SU-DHL-6 (cell line): ENCODE data around the gene DDAH2.

Source experiments
- EZH2phosphoT487 ChIP-seq: fragments of 200-600 bp; sonication (generic), shearing (Covaris generic); conservative IDR thresholded peaks from 2 replicates; pipeline ENCODE4 v1.6.1; 2018; ENCODE audit warnings: mild to moderate bottlenecking, antibody characterized with exemption, low read length, moderate library complexity, mixed read lengths
- TF ChIP-seq, protein P1 (sequence below): fragments of 200-600 bp; sonication (generic); IDR thresholded peaks from one replicate; pipeline ENCODE4 v1.5.1; 2017; ENCODE audit warnings: antibody characterized with exemption, mild to moderate bottlenecking, low read length, moderate library complexity; ENCODE audit not compliant: insufficient read depth, poor library complexity, severe bottlenecking

DNA sequence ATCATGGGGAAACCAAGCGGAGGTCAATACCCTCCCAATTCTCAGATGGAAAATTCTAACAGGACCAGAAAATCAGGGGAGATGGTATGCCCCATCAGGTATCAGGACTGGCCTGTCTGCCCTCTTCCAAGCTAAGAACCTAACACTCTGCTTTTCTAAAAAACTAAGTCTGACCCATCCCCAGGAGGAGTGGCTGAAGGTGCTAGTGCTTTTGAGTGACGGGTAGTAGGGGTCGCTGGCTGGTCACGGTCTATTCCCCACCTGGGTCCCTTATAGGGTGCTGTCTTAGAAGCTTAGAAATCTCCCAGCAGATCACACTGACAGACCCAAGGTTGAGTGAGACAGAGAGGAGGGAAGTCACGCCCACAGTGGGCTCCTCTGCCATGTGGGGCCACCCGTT lies 35.6 kb downstream of the DDAH2 start:
- TF ChIP-seq, protein P1, sequence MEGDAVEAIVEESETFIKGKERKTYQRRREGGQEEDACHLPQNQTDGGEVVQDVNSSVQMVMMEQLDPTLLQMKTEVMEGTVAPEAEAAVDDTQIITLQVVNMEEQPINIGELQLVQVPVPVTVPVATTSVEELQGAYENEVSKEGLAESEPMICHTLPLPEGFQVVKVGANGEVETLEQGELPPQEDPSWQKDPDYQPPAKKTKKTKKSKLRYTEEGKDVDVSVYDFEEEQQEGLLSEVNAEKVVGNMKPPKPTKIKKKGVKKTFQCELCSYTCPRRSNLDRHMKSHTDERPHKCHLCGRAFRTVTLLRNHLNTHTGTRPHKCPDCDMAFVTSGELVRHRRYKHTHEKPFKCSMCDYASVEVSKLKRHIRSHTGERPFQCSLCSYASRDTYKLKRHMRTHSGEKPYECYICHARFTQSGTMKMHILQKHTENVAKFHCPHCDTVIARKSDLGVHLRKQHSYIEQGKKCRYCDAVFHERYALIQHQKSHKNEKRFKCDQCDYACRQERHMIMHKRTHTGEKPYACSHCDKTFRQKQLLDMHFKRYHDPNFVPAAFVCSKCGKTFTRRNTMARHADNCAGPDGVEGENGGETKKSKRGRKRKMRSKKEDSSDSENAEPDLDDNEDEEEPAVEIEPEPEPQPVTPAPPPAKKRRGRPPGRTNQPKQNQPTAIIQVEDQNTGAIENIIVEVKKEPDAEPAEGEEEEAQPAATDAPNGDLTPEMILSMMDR, result no peak
- TF ChIP-seq EZH2phosphoT487, result no peak
